ENCODE data around the gene CASD1. TPM values are rescaled to one million over a fixed set of nuclear protein-coding genes. Genes with fewer than 3 reads are reported as not detected.

CASD1 gene
- total and polyA plus RNA-seq, 7 donors, result 9.2 to 20.1 (median 12.0) TPM

DNA sequence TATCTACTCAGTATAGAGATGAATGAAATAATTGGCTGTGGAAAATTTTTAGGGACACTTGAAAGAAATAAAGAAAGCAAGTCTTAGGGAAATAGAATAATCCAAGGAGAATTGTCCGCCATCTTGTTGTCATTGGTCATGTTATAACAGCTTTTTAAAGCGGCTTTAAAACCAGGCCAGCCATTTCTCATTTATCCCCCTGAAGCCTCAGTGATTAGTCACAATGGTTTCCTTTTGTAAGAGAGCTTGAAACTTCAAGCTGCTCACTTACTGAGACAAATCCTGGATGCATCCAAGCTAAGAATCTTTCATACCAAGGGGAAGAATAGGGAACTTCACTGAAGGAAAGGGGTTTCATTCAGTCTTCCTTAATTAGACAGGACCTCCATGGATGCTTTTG is 78.5 kb downstream of the CASD1 start:
- no peak overlapping the region for H3K27ac ChIP-seq
- no peaks in the 10 kb centered on the region for H3K36me3 ChIP-seq (ENCODE audit: insufficient read depth in 1 of 2, low read depth in 1 of 2)
- H3K27me3 ChIP-seq (ENCODE audit: insufficient read depth in 3 of 3, low read length in 2 of 3), result no peaks in the 10 kb centered on the region
- 96 to 100% (median 99%) methylated on average over 2 of the region's 2 CpGs for WGBS, 3 donors
- H3K9me3 ChIP-seq, result no peaks in the 10 kb centered on the region
- TF ChIP-seq, protein P1, sequence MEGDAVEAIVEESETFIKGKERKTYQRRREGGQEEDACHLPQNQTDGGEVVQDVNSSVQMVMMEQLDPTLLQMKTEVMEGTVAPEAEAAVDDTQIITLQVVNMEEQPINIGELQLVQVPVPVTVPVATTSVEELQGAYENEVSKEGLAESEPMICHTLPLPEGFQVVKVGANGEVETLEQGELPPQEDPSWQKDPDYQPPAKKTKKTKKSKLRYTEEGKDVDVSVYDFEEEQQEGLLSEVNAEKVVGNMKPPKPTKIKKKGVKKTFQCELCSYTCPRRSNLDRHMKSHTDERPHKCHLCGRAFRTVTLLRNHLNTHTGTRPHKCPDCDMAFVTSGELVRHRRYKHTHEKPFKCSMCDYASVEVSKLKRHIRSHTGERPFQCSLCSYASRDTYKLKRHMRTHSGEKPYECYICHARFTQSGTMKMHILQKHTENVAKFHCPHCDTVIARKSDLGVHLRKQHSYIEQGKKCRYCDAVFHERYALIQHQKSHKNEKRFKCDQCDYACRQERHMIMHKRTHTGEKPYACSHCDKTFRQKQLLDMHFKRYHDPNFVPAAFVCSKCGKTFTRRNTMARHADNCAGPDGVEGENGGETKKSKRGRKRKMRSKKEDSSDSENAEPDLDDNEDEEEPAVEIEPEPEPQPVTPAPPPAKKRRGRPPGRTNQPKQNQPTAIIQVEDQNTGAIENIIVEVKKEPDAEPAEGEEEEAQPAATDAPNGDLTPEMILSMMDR (IDR thresholded peaks at IDR 0.05), result no peak
- no peak overlapping the region for H3K4me3 ChIP-seq
- peaks cover 13% of the 10 kb centered on the region for H3K4me1 ChIP-seq
- intact Hi-C loops (cut with DNase I), result no loop called here
- ATAC-seq (no peak), DNase-seq (no peak)

DNA sequence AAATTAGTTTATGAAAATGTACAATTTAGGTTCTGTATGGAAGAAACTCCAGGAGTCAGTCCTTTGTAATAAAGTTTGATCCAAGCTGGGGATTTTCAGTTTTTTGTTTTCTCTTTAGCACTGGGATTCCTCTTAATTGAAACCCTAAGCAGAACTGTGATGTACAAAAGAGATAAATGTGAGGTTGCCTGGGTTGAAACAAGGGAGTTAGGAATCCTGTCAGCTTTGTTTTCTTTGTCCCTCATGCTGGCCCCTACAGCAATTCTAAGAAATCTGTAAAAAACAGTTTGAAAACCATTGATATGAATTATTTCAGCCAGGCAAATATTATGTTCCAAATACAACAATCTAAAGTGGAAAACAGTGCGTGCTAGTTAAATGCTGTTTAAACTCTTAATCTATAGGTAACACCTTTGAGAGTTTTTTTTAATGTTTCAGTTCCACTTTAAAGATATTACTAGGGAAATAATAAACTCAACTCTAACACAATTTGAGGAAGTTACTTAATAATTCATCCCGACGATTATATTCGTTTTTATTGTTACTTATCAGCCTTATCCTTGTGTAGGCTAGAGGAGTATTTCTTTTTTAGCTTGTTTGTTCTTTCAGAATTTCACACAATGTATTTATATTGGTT is 81.0 kb downstream of the CASD1 start:
- ATAC-seq (no peak), DNase-seq (no peak)
- intact Hi-C loops (cut with DNase I), result no loop called here
- Histone ChIP-seq H3K27me3 (ENCODE audit: insufficient read depth in 3 of 3, low read length in 2 of 3) (no peaks in the 10 kb centered on the region), H3K4me1 (no peaks in the 10 kb centered on the region), H3K27ac (no peak overlapping the region), H3K9me3 (no peaks in the 10 kb centered on the region), H3K4me3 (no peak overlapping the region), H3K36me3 (ENCODE audit: insufficient read depth in 1 of 2, low read depth in 1 of 2) (peaks cover 0 to 3% of the 10 kb centered on the region in 2 donors)
- WGBS, 3 donors, result 79 to 88% (median 83%) methylated on average over 4 of the region's 4 CpGs
- TF ChIP-seq, protein P1 (IDR thresholded peaks at IDR 0.05), result no peak

DNA sequence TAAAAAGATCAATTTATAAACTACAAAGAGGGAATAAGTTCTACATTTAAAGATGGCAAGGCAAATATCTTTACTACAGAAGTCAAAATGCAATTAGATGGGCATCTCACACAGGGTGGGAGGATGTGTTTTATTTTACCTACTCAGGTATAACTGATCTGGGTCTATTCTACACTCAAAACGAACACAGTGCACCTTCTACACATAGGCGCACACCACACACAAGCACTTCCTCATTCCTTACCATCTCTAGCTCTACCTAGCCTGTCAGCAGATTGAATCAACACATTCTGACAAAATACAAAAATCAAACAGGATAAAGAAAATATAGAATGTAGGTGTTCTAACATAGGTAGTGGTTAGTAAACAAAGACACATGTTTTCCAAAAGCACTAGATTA is 81.6 kb downstream of the CASD1 start:
- no peak for DNase-seq
- intact Hi-C loops (cut with DNase I), result no loop called here
- no peak for ATAC-seq
- H3K9me3 ChIP-seq, result no peaks in the 10 kb centered on the region
- TF ChIP-seq, protein P1 (IDR thresholded peaks at IDR 0.05), result no peak
- peaks cover 0 to 3% of the 10 kb centered on the region in 2 donors for H3K36me3 ChIP-seq (ENCODE audit: insufficient read depth in 1 of 2, low read depth in 1 of 2)
- H3K27ac ChIP-seq, result no peak overlapping the region
- no peaks in the 10 kb centered on the region for H3K4me1 ChIP-seq
- H3K4me3 ChIP-seq, result no peak overlapping the region
- 87 to 97% (median 88%) methylated on average over 2 of the region's 2 CpGs for WGBS, 3 donors
- no peaks in the 10 kb centered on the region for H3K27me3 ChIP-seq (ENCODE audit: insufficient read depth in 3 of 3, low read length in 2 of 3)

DNA sequence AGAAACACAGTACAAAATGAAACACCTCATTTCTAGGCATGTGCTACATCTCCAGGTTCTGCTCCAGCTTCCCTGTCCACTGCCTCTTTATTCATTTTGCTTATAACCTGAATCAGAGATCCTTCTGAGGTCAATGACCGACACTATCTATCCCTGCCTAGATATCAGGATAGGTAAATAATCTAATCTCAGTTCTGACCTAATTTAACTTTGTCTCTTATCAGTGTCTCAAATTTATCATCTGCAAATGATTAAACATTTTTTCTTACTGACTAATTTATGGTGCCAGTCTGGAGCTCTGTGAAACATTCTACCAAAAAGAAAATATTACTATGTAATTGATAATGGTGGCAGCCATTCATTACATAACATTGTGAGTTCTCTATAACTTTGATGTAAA is 85.3 kb downstream of the CASD1 start:
- Histone ChIP-seq H3K27me3 (ENCODE audit: insufficient read depth in 3 of 3, low read length in 2 of 3) (no peaks in the 10 kb centered on the region), H3K4me3 (no peak overlapping the region), H3K4me1 (no peaks in the 10 kb centered on the region), H3K27ac (no peak overlapping the region), H3K9me3 (no peaks in the 10 kb centered on the region), H3K36me3 (ENCODE audit: insufficient read depth in 1 of 2, low read depth in 1 of 2) (peaks cover 0 to 3% of the 10 kb centered on the region in 2 donors)
- DNase-seq (no peak), ATAC-seq (no peak)
- intact Hi-C loops (cut with DNase I), result no loop called here
- 94 to 97% (median 95%) methylated on average over 1 of the region's 1 CpG for WGBS, 3 donors
- TF ChIP-seq, protein P1 (IDR thresholded peaks at IDR 0.05), result no peak

DNA sequence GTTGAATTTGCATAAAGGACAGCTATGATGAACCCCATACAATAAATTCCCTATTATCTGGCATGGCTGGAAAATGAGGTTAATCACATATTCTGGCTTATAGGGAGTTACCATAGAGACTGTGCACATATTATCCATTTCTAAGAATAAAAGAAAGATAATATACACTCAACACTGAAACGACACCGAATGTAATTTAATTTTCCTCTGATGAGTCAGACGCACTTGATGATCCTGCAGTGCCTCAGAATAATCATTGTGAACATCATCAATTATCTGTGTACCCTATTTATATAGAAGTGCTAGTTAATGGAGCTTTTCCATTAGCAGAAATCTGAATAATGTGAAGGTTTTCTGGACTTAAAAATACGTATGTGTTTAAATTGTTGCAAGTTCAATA is 86.1 kb downstream of the CASD1 start:
- H3K27ac ChIP-seq, result no peak overlapping the region
- ATAC-seq (no peak), DNase-seq (no peak)
- intact Hi-C loops (cut with DNase I), result no loop called here
- H3K27me3 ChIP-seq (ENCODE audit: insufficient read depth in 3 of 3, low read length in 2 of 3), result no peaks in the 10 kb centered on the region
- no peak overlapping the region for H3K4me3 ChIP-seq
- H3K4me1 ChIP-seq, result no peaks in the 10 kb centered on the region
- 74 to 79% (median 76%) methylated on average over 4 of the region's 4 CpGs for WGBS, 3 donors
- H3K36me3 ChIP-seq (ENCODE audit: insufficient read depth in 1 of 2, low read depth in 1 of 2), result peaks cover 0 to 3% of the 10 kb centered on the region in 2 donors
- TF ChIP-seq, protein P1 (IDR thresholded peaks at IDR 0.05), result no peak
- H3K9me3 ChIP-seq, result no peaks in the 10 kb centered on the region
